Liver (tissue), 9 donors: ENCODE data around the gene CAMSAP2. TPM values are rescaled to one million over a fixed set of nuclear protein-coding genes. Genes with fewer than 3 reads are reported as not detected.

Experiments
- DNase-seq: peaks from one replicate; pipeline ENCODE4 v3.0.0-alpha.2; 2017; ENCODE audit warnings: low spot score
- H3K27ac ChIP-seq, 2 donors: one replicate each; pipeline ENCODE4 v1.7.0; 2013; ENCODE audit warnings: inconsistent platforms in 2 of 2, low read length in 2 of 2, control low read depth in 1 of 2, low read depth in 1 of 2, mild to moderate bottlenecking in 1 of 2
- H3K27me3 ChIP-seq, 4 donors: one replicate each; pipeline versions ENCODE4 v1.6.1 to v1.7.0; 2013; ENCODE audit warnings: low read length in 3 of 4, inconsistent platforms in 1 of 4, mild to moderate bottlenecking in 1 of 4, moderate library complexity in 1 of 4; ENCODE audit not compliant: control insufficient read depth in 4 of 4, insufficient read depth in 4 of 4
- H3K36me3 ChIP-seq, 4 donors: one replicate each; pipeline versions ENCODE4 v1.6.1 to v1.7.0; 2013; ENCODE audit warnings: low read length in 3 of 4, mild to moderate bottlenecking in 3 of 4, low read depth in 1 of 4, moderate library complexity in 1 of 4; ENCODE audit not compliant: control insufficient read depth in 4 of 4, insufficient read depth in 3 of 4
- H3K4me1 ChIP-seq, 4 donors: one replicate each; pipeline versions ENCODE4 v1.6.1 to v1.7.0; 2013; ENCODE audit warnings: low read length in 3 of 4, mild to moderate bottlenecking in 3 of 4, moderate library complexity in 1 of 4; ENCODE audit not compliant: control insufficient read depth in 4 of 4, insufficient read depth in 4 of 4
- H3K4me3 ChIP-seq, 3 donors: one replicate each; pipeline versions ENCODE4 v1.6.1 to v1.7.0; 2013; ENCODE audit warnings: low read length in 3 of 3, control low read depth in 1 of 3, low read depth in 1 of 3, mild to moderate bottlenecking in 1 of 3
- H3K9ac ChIP-seq, 2 donors: one replicate each; pipeline ENCODE4 v1.7.0; 2013; ENCODE audit warnings: low read length in 2 of 2, mild to moderate bottlenecking in 2 of 2, moderate library complexity in 2 of 2, control low read depth in 1 of 2, low read depth in 1 of 2
- H3K9me3 ChIP-seq, 4 donors: one replicate each; pipeline versions ENCODE4 v1.6.1 to v1.7.0; 2013; ENCODE audit warnings: low read length in 3 of 4; ENCODE audit not compliant: control insufficient read depth in 4 of 4
- EGR1 ChIP-seq, 2 donors: IDR thresholded peaks; 2 replicates each; pipeline ENCODE4 v1.6.1; 2016 to 2018; ENCODE audit warnings: antibody characterized with exemption in 2 of 2, low read depth in 2 of 2
- FOXA1 ChIP-seq: IDR thresholded peaks from 2 replicates; pipeline ENCODE4 v1.6.1; 2016; ENCODE audit warnings: antibody characterized with exemption
- FOXA2 ChIP-seq: IDR thresholded peaks from 2 replicates; pipeline ENCODE4 v1.6.1; 2016; ENCODE audit warnings: antibody characterized with exemption
- GABPA ChIP-seq, 2 donors: IDR thresholded peaks in 1 of 2; conservative IDR thresholded peaks in 1 of 2; 2 replicates each; pipeline ENCODE4 v1.6.1; 2016; ENCODE audit warnings: antibody characterized with exemption in 2 of 2, mild to moderate bottlenecking in 1 of 2, moderate library complexity in 1 of 2
- HNF4A ChIP-seq, 2 donors: conservative IDR thresholded peaks; 2 replicates each; pipeline ENCODE4 v1.6.1; 2016; ENCODE audit warnings: antibody characterized with exemption in 2 of 2, mild to moderate bottlenecking in 2 of 2
- NR2F2 ChIP-seq: IDR thresholded peaks from 2 replicates; pipeline ENCODE4 v1.6.1; 2016; ENCODE audit warnings: antibody characterized with exemption
- RAD21 ChIP-seq, 2 donors: IDR thresholded peaks; 2 replicates each; pipeline ENCODE4 v1.6.1; 2016; ENCODE audit warnings: antibody characterized with exemption in 2 of 2, mild to moderate bottlenecking in 2 of 2
- TAF1 ChIP-seq: conservative IDR thresholded peaks from 2 replicates; pipeline ENCODE4 v1.6.1; 2016; ENCODE audit warnings: antibody characterized with exemption, mild to moderate bottlenecking
- YY1 ChIP-seq: IDR thresholded peaks from 2 replicates; pipeline ENCODE4 v1.6.1; 2016; ENCODE audit warnings: antibody characterized with exemption, mild to moderate bottlenecking
- WGBS: extraction: QIAGEN DNeasy Blood & Tissue Kit; methylation state at CpG from one replicate; pipeline ENCODE4 v1.1.7; 2013; 5-methylcytosine and 5-hydroxymethylcytosine counted together
- polyA plus RNA-seq, 2 donors: library from polyadenylated mRNA; stranded (reverse) in 1 of 2; unstranded in 1 of 2; fragments of 200-250 nt in 1 of 2; fragments of >200 nt in 1 of 2; fragmentation: Nextera tagmentation in 1 of 2; extraction: Ambion mirVana in 1 of 2; gene quantifications; one replicate each; pipeline versions ENCODE4 v1.2.1 to v1.2.3, GENCODE V29; 2013 to 2015
- total RNA-seq, 2 donors: library from RNA; depleted of rRNA; stranded (reverse); fragments of >200 nt; gene quantifications; one replicate each; pipeline ENCODE4 v1.2.3, GENCODE V29; 2014
- TF ChIP-seq, protein P1 (sequence below): IDR thresholded peaks from 2 replicates; pipeline ENCODE4 v1.6.1; 2016; ENCODE audit warnings: antibody characterized with exemption
- TF ChIP-seq, protein P2 (sequence below): IDR thresholded peaks from 2 replicates; pipeline ENCODE4 v1.6.1; 2016; ENCODE audit warnings: antibody characterized with exemption, mild to moderate bottlenecking
- TF ChIP-seq, protein P3 (sequence below): fragments of 150-350 bp; IDR thresholded peaks from 2 replicates; pipeline ENCODE4 v1.5.1; 2017; ENCODE audit warnings: improper control_type of control experiment, low read depth, low read length; ENCODE audit not compliant: missing input control
- TF ChIP-seq, protein P4 (sequence below): IDR thresholded peaks from 2 replicates; pipeline ENCODE4 v1.6.1; 2016; ENCODE audit warnings: antibody characterized with exemption
- donor health status: healthy.
- donor health status: healthy.
- donor health status: healthy.
- donor health status: healthy.
- donor health status: healthy.

CAMSAP2 gene
- total and polyA plus RNA-seq, 4 donors: 1.9 to 8.6 (median 3.5) TPM

DNA sequence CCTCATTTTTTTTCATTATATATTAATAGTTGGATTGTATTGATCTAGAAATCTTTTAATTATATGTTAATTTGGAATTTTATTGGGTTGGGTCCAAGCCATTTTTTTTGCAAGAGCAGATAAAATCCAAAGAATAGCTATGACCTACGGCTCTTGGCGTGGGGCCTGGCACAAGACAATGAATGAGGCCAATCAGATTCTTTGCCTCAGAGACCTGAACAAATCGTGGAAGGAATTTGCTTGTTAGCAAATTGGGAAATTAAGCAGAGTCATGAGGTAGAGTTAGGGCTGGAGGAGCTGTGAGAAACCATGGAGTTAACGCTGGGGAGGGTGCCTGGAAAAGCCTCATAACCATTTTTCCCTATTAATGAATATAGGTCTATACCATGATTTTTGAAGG is 40.1 kb downstream of the CAMSAP2 start:
- no peak overlapping the region for H3K9ac ChIP-seq
- peaks cover 0 to 4% (median 0%) of the 10 kb centered on the region in 4 donors for H3K9me3 ChIP-seq
- 79% methylated on average over 4 of the region's 4 CpGs for WGBS
- no peak for DNase-seq
- H3K27me3 ChIP-seq: no peaks in the 10 kb centered on the region
- no peak overlapping the region for H3K4me3 ChIP-seq
- H3K36me3 ChIP-seq: peaks cover 0 to 6% (median 2%) of the 10 kb centered on the region in 4 donors
- TF ChIP-seq, protein P1, sequence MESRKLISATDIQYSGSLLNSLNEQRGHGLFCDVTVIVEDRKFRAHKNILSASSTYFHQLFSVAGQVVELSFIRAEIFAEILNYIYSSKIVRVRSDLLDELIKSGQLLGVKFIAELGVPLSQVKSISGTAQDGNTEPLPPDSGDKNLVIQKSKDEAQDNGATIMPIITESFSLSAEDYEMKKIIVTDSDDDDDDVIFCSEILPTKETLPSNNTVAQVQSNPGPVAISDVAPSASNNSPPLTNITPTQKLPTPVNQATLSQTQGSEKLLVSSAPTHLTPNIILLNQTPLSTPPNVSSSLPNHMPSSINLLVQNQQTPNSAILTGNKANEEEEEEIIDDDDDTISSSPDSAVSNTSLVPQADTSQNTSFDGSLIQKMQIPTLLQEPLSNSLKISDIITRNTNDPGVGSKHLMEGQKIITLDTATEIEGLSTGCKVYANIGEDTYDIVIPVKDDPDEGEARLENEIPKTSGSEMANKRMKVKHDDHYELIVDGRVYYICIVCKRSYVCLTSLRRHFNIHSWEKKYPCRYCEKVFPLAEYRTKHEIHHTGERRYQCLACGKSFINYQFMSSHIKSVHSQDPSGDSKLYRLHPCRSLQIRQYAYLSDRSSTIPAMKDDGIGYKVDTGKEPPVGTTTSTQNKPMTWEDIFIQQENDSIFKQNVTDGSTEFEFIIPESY: no peak
- TF ChIP-seq HNF4A (conservative IDR thresholded peaks at IDR 0.05): no peak
- TF ChIP-seq TAF1: no peak
- H3K27ac ChIP-seq: no peak overlapping the region
- H3K4me1 ChIP-seq: no peaks in the 10 kb centered on the region

DNA sequence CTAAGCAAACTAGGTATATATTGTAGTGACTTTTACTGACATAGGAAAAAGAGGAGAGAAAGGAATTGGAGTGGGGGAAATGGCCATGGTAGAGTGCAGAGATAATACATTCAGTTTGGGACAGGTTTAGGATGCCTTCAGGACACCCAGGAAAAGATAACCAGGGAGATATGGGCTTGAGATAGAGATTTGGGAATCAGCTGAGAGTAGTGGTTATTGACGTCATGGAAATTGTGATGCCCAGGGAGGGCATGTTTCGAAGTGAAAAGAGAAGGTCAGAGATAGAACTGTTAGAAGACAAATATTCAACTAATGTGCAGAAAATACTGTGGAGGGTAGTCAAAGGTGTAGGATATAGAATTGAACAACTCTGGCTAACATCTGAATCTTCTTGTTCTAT is 40.6 kb downstream of the CAMSAP2 start:
- no peak overlapping the region for H3K4me3 ChIP-seq
- DNase-seq: no peak
- H3K9ac ChIP-seq: no peak overlapping the region
- H3K27ac ChIP-seq: no peak overlapping the region
- H3K36me3 ChIP-seq: peaks cover 0 to 6% (median 2%) of the 10 kb centered on the region in 4 donors
- no peak for TF ChIP-seq HNF4A (conservative IDR thresholded peaks at IDR 0.05)
- H3K4me1 ChIP-seq: no peaks in the 10 kb centered on the region
- H3K27me3 ChIP-seq: no peaks in the 10 kb centered on the region
- WGBS: 93% methylated on average over 2 of the region's 2 CpGs
- peaks cover 0 to 4% (median 0%) of the 10 kb centered on the region in 4 donors for H3K9me3 ChIP-seq

DNA sequence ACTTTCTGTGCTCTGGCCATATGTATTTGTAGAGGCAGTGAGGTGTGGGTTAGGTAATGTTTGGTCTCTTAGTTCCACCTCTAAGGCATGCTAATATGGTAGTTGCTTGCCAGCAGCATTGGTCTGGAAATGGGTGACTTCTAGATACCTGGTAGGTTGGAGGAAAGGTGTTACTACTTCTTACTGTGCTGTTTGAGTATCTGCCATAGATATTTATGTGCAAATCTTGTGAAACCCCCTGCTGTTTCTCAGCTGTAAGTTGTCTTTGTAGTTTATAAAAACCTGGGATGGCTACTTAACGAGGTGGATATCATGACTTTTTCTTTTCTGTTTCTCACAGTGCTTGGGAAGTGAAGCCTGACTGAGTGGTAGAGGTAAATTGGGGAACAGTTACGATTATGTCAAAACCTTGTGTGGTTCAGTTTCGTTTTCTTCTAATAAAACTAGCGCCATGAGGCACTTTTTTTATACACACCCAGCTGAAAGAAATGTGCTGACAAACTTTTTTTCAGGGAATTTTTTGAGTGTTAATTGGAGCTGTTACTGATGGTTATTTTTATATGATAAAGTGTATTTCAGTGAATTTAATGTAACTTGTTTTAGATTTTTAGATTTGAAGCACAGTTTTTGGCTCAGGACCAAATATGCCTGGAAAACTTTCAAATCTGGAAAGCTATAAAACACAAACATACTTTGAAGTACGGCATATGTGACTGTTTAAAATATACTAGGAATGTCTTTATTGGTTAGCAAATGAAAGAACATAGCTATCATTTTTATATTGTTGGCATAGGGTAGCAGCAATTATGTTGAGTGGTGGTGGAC is 42.1 kb downstream of the CAMSAP2 start:
- Histone ChIP-seq H3K27ac (no peak overlapping the region), H3K4me3 (no peak overlapping the region), H3K9me3 (peaks cover 0 to 4% (median 0%) of the 10 kb centered on the region in 4 donors), H3K27me3 (no peaks in the 10 kb centered on the region), H3K4me1 (no peaks in the 10 kb centered on the region), H3K9ac (no peak overlapping the region), H3K36me3 (peaks cover 0 to 6% (median 2%) of the 10 kb centered on the region in 4 donors)
- TF ChIP-seq, protein P1: no peak
- TF ChIP-seq FOXA1: no peak
- no peak for TF ChIP-seq TAF1
- TF ChIP-seq, protein P2, sequence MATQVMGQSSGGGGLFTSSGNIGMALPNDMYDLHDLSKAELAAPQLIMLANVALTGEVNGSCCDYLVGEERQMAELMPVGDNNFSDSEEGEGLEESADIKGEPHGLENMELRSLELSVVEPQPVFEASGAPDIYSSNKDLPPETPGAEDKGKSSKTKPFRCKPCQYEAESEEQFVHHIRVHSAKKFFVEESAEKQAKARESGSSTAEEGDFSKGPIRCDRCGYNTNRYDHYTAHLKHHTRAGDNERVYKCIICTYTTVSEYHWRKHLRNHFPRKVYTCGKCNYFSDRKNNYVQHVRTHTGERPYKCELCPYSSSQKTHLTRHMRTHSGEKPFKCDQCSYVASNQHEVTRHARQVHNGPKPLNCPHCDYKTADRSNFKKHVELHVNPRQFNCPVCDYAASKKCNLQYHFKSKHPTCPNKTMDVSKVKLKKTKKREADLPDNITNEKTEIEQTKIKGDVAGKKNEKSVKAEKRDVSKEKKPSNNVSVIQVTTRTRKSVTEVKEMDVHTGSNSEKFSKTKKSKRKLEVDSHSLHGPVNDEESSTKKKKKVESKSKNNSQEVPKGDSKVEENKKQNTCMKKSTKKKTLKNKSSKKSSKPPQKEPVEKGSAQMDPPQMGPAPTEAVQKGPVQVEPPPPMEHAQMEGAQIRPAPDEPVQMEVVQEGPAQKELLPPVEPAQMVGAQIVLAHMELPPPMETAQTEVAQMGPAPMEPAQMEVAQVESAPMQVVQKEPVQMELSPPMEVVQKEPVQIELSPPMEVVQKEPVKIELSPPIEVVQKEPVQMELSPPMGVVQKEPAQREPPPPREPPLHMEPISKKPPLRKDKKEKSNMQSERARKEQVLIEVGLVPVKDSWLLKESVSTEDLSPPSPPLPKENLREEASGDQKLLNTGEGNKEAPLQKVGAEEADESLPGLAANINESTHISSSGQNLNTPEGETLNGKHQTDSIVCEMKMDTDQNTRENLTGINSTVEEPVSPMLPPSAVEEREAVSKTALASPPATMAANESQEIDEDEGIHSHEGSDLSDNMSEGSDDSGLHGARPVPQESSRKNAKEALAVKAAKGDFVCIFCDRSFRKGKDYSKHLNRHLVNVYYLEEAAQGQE: no peak
- TF ChIP-seq YY1: no peak
- no peak for TF ChIP-seq FOXA2
- no peak for TF ChIP-seq GABPA (IDR thresholded peaks at IDR 0.05 in 1 of 2, conservative IDR thresholded peaks at IDR 0.05 in 1 of 2)
- TF ChIP-seq EGR1 (IDR thresholded peaks at IDR 0.05; ENCODE audit: low read depth in 2 of 2): no peak
- TF ChIP-seq NR2F2: no peak
- TF ChIP-seq, protein P3, sequence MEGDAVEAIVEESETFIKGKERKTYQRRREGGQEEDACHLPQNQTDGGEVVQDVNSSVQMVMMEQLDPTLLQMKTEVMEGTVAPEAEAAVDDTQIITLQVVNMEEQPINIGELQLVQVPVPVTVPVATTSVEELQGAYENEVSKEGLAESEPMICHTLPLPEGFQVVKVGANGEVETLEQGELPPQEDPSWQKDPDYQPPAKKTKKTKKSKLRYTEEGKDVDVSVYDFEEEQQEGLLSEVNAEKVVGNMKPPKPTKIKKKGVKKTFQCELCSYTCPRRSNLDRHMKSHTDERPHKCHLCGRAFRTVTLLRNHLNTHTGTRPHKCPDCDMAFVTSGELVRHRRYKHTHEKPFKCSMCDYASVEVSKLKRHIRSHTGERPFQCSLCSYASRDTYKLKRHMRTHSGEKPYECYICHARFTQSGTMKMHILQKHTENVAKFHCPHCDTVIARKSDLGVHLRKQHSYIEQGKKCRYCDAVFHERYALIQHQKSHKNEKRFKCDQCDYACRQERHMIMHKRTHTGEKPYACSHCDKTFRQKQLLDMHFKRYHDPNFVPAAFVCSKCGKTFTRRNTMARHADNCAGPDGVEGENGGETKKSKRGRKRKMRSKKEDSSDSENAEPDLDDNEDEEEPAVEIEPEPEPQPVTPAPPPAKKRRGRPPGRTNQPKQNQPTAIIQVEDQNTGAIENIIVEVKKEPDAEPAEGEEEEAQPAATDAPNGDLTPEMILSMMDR: no peak
- TF ChIP-seq RAD21 (IDR thresholded peaks at IDR 0.05): no peak
- TF ChIP-seq, protein P4, sequence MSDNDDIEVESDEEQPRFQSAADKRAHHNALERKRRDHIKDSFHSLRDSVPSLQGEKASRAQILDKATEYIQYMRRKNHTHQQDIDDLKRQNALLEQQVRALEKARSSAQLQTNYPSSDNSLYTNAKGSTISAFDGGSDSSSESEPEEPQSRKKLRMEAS: no peak
- no peak for DNase-seq
- whole genome bisulfite sequencing: 69% methylated on average over 5 of the region's 5 CpGs
